K562 (cell line): ENCODE results near the gene IRF2BP1. TPM values are rescaled to one million over a fixed set of nuclear protein-coding genes. Genes with fewer than 3 reads are reported as not detected.
A peak's percentile ranks its signal among the peaks of the same experiment; 100 is the strongest.

Experiments
- ATAC-seq: fragments of 200-7000 bp; cut with Tn5 transposase; 3 replicates; pipeline ENCODE4 v1.9.1; 2020; ENCODE audit warnings: moderate library complexity
- BruUV-seq: library from RNA; stranded (reverse); fragments of 400-500 nt; replicated peaks from 2 replicates; lab custom pipeline; 2021; lab: Mats Ljungman, UMichigan
- CTCF ChIA-PET: fragments of 300-600 bp; formaldehyde crosslinking; extraction: SDS; loops from one replicate; lab custom pipeline; 2021; ENCODE audit warnings: low intra/inter-chr PET ratio; lab: Yijun Ruan, JAX
- POLR2A ChIA-PET: fragments of 300-600, 350-650 bp; sonication (Branson Sonifier 250); formaldehyde crosslinking; extraction: SDS; loops from one replicate; lab custom pipeline; 2021; ENCODE audit warnings: antibody characterized with exemption, inconsistent platforms; lab: Yijun Ruan, JAX
- DNase-seq, 4 experiments: peaks; one replicate each; pipeline versions ENCODE4 v3.0.0 to v3.0.0-alpha.2; 2011 to 2018; ENCODE audit warnings: low spot score in 3 of 4, mixed read lengths in 3 of 4; ENCODE audit errors: extremely low read depth in 1 of 4
- FAIRE-seq: peaks from 2 replicates; lab custom pipeline; 2011; peaks lifted over from hg19 to GRCh38; lab: Jason Lieb, UNC
- H2AFZ ChIP-seq: 2 replicates; pipeline ENCODE4 v1.6.0; 2011; ENCODE audit warnings: low read depth, low read length, control low read depth, inconsistent platforms
- H3K27ac ChIP-seq: fragments of 200-600 bp; 3 replicates; pipeline ENCODE4 v1.8.0; 2011; ENCODE audit warnings: low read depth, mild to moderate bottlenecking, control low read depth, inconsistent platforms, low read length, moderate library complexity, mixed read lengths; ENCODE audit errors: extremely low read depth
- H3K27me3 ChIP-seq, 2 experiments: fragments of 300-600 bp in 1 of 2; 2 replicates in 1 of 2; 3 replicates in 1 of 2; pipeline versions ENCODE4 v1.6.0 to v1.8.0; 2011; ENCODE audit warnings: inconsistent platforms in 2 of 2, low read length in 2 of 2, mild to moderate bottlenecking in 1 of 2, mixed read lengths in 1 of 2, moderate library complexity in 1 of 2; ENCODE audit not compliant: control insufficient read depth in 2 of 2, insufficient read depth in 2 of 2
- H3K36me3 ChIP-seq: fragments of 300-600 bp; 3 replicates; pipeline ENCODE4 v1.8.0; 2011; ENCODE audit warnings: mild to moderate bottlenecking, low read length, inconsistent platforms; ENCODE audit not compliant: control insufficient read depth, insufficient read depth
- H3K4me1 ChIP-seq, 2 experiments: fragments of 200-600 bp in 1 of 2; replicated peaks in 1 of 2; 2 replicates in 1 of 2; 3 replicates in 1 of 2; pipeline versions ENCODE4 v1.5.1 to v1.8.0; 2011; ENCODE audit warnings: inconsistent platforms in 2 of 2, low read length in 2 of 2, mild to moderate bottlenecking in 1 of 2, mixed read lengths in 1 of 2, moderate library complexity in 1 of 2; ENCODE audit not compliant: control insufficient read depth in 2 of 2, insufficient read depth in 2 of 2
- H3K4me2 ChIP-seq: 2 replicates; pipeline ENCODE4 v1.6.1; 2011; ENCODE audit warnings: low read length, control low read depth, inconsistent platforms, mixed read lengths; ENCODE audit not compliant: insufficient read depth
- H3K4me3 ChIP-seq: fragments of 200-600 bp; sonication (generic), shearing (Covaris generic); 2 replicates; pipeline ENCODE4 v1.5.1; 2016; ENCODE audit warnings: control low read depth, inconsistent platforms
- H3K79me2 ChIP-seq: fragments of 200-600 bp; 3 replicates; pipeline ENCODE4 v1.8.0; 2011; ENCODE audit warnings: low read length, inconsistent platforms; ENCODE audit not compliant: control insufficient read depth, insufficient read depth
- H3K9ac ChIP-seq, 2 experiments: 2 replicates each; pipeline versions ENCODE4 v1.6.0 to v1.6.1; 2011; ENCODE audit warnings: low read depth in 2 of 2, low read length in 2 of 2, control low read depth in 1 of 2, inconsistent platforms in 1 of 2, mild to moderate bottlenecking in 1 of 2, mixed read lengths in 1 of 2; ENCODE audit not compliant: insufficient read depth in 1 of 2
- H3K9me1 ChIP-seq: one replicate; pipeline ENCODE4 v1.6.0; 2011; ENCODE audit warnings: inconsistent platforms, mild to moderate bottlenecking, low read length, moderate library complexity; ENCODE audit not compliant: control insufficient read depth, insufficient read depth
- H3K9me3 ChIP-seq: replicated peaks from 2 replicates; pipeline ENCODE4 v1.5.1; 2011; ENCODE audit warnings: low read depth, low read length, inconsistent platforms; ENCODE audit not compliant: control insufficient read depth, insufficient read depth
- H4K20me1 ChIP-seq: replicated peaks from 2 replicates; pipeline ENCODE4 v1.6.1; 2011; ENCODE audit warnings: low read length, inconsistent platforms, mixed read lengths; ENCODE audit not compliant: control insufficient read depth, insufficient read depth
- BCOR ChIP-seq: fragments of 450-650 bp; IDR thresholded peaks from 2 replicates; pipeline ENCODE4 v1.6.1; 2016
- CTCF ChIP-seq, 3 experiments: IDR thresholded peaks in 2 of 3; conservative IDR thresholded peaks in 1 of 3; 2 replicates each; pipeline ENCODE4 v1.5.1; 2011 to 2012; ENCODE audit warnings: low read length in 3 of 3, mild to moderate bottlenecking in 3 of 3, control low read depth in 2 of 3, improper control_type of control experiment in 1 of 3, inconsistent platforms in 1 of 3, low read depth in 1 of 3, mixed read lengths in 1 of 3, moderate library complexity in 1 of 3; ENCODE audit not compliant: insufficient read depth in 2 of 3
- DIDO1 ChIP-seq: fragments of 450-650 bp; IDR thresholded peaks from 2 replicates; pipeline ENCODE4 v1.6.1; 2016; ENCODE audit warnings: low read depth, missing biosample characterization, missing genetic modification characterization
- FOS ChIP-seq: IDR thresholded peaks from 3 replicates; pipeline ENCODE4 v1.6.1; 2011; ENCODE audit not compliant: insufficient read length; ENCODE audit errors: extremely low read depth
- MIER1 ChIP-seq: fragments of 450-650 bp; IDR thresholded peaks from 2 replicates; pipeline ENCODE4 v1.6.1; 2016; ENCODE audit warnings: antibody characterized with exemption, mild to moderate bottlenecking, low read depth
- NBN ChIP-seq: fragments of 450-650 bp; IDR thresholded peaks from 2 replicates; pipeline ENCODE4 v1.6.1; 2016; ENCODE audit warnings: low read depth, mild to moderate bottlenecking
- PATZ1 ChIP-seq: fragments of 250-450 bp; sonication (Bioruptor Pico); IDR thresholded peaks from 2 replicates; pipeline ENCODE4 v1.5.0; 2020; ENCODE audit warnings: mild to moderate bottlenecking, borderline replicate concordance
- RBM34 ChIP-seq: fragments of 200-400 bp; formaldehyde crosslinking; IDR thresholded peaks from 2 replicates; pipeline ENCODE4 v1.6.1; 2018; ENCODE audit warnings: low read length, borderline replicate concordance; ENCODE audit not compliant: insufficient read depth
- SMAD1 ChIP-seq: fragments of 150-350 bp; IDR thresholded peaks from 2 replicates; pipeline ENCODE4 v1.6.1; 2014; ENCODE audit warnings: low read length, low read depth; ENCODE audit not compliant: partially characterized antibody
- SREBF2 ChIP-seq: sonication (generic); formaldehyde crosslinking; IDR thresholded peaks from 2 replicates; pipeline ENCODE4 v1.4.0; 2020; ENCODE audit warnings: mild to moderate bottlenecking, missing genetic modification reagents
- YBX1 ChIP-seq: fragments of 450-650 bp; IDR thresholded peaks from 2 replicates; pipeline ENCODE4 v1.7.1; 2016; ENCODE audit warnings: mild to moderate bottlenecking
- ZBTB7A ChIP-seq: IDR thresholded peaks from 2 replicates; pipeline ENCODE4 v1.6.1; 2011; ENCODE audit warnings: low read depth, mild to moderate bottlenecking, low read length, moderate library complexity, borderline replicate concordance; ENCODE audit not compliant: control insufficient read depth
- ZFP30 ChIP-seq: fragments of 250-450 bp; sonication (Bioruptor Pico); IDR thresholded peaks from 2 replicates; pipeline ENCODE4 v1.8.0; 2022; ENCODE audit warnings: moderate library complexity, mild to moderate bottlenecking, inconsistent platforms, borderline replicate concordance
- ZNF140 ChIP-seq: fragments of 250-450 bp; sonication (Bioruptor Pico); IDR thresholded peaks from 2 replicates; pipeline ENCODE4 v1.8.0; 2021; ENCODE audit warnings: moderate library complexity, mild to moderate bottlenecking, inconsistent platforms
- ZNF3 ChIP-seq: fragments of 250-450 bp; sonication (Bioruptor Pico); IDR thresholded peaks from 2 replicates; pipeline ENCODE4 v1.5.0; 2021; ENCODE audit warnings: mild to moderate bottlenecking, moderate library complexity
- ZNF445 ChIP-seq: fragments of 250-450 bp; sonication (Bioruptor Pico); IDR thresholded peaks from 2 replicates; pipeline ENCODE4 v1.4.0; 2020; ENCODE audit warnings: low read depth, mild to moderate bottlenecking, moderate library complexity
- ZNF507 ChIP-seq: conservative IDR thresholded peaks from 2 replicates; pipeline ENCODE4 v1.6.1; 2017; ENCODE audit warnings: missing genetic modification characterization, missing compliant biosample characterization
- WGBS: fragments of 100-300 bp; shearing (Covaris generic); methylation state at CpG from one replicate; pipeline ENCODE4 v1.1.6; 2016; ENCODE audit warnings: low coverage, mixed read lengths; ENCODE audit not compliant: insufficient coverage; ENCODE audit errors: missing lambda C conversion rate; 5-methylcytosine and 5-hydroxymethylcytosine counted together
- in situ Hi-C: fragments of 300-500 bp; cut with MboI; formaldehyde crosslinking; loops from 4 replicates; pipeline ENCODE4 v1.15.0; 2018; ENCODE audit warnings: inconsistent platforms, mixed read lengths
- intact Hi-C: fragments of 100-400 bp; cut with micrococcal nuclease; formaldehyde crosslinking; loops from 2 replicates; pipeline ENCODE4 v1.14.2; 2022
- polyA plus RNA-seq, 8 experiments: library from polyadenylated mRNA; depleted of rRNA in 4 of 8; stranded (reverse) in 5 of 8; unstranded in 3 of 8; fragments of >200 nt; fragmentation: Nextera tagmentation in 2 of 8; fragmentation: Illumina TruSeq in 1 of 8; extraction: Ambion mirVana in 2 of 8; extraction: Trizol in 1 of 8; gene quantifications; 2 replicates each; pipeline versions ENCODE4 v1.2.1 to v1.2.3, GENCODE V29; 2011 to 2014; ENCODE audit warnings: inconsistent platforms in 1 of 8, missing spikeins in 1 of 8
- total RNA-seq, 7 experiments: library from RNA; depleted of rRNA in 6 of 7; stranded (reverse); fragments of >200 nt in 6 of 7; fragmentation: Illumina TruSeq in 2 of 7; extraction: Trizol in 2 of 7; gene quantifications; 2 replicates each; pipeline versions ENCODE4 v1.2.1 to v1.2.3, GENCODE V29; 2011 to 2021; ENCODE audit warnings: low replicate concordance in 1 of 7

IRF2BP1 gene
- total and polyA plus RNA-seq, 9 of the 15 experiments (the other 6 are each of a cell fraction or from before 2014, with no cell fraction given) = 0.61 to 35.9 (median 3.5) TPM

- peak within 1 kb of the TSS; percentile 66 for H3K27ac ChIP-seq
- FAIRE-seq = no peak
- CTCF ChIA-PET = no interaction called here
- no peak for ATAC-seq
- no peaks in the 10 kb centered on the region for H3K9me3 ChIP-seq
- POLR2A ChIA-PET = interaction anchor here (0.6 to 2.0 kb wide), 7 partner anchors 8 to 130 kb away, joined by 3 to 12 read pairs (median 4); partner anchors contain the start of genes IRF2BP1 and SYMPK
- DNase-seq = peak in 2 of 4 experiments; percentile 35 to 42
- H2AFZ ChIP-seq = peak within 1 kb of the TSS; percentile 93
- H3K27me3 ChIP-seq = no peaks in the 10 kb centered on the region
- peak within 1 kb of the TSS; percentile 94 for H3K4me2 ChIP-seq
- peaks cover 29% of the 10 kb centered on the region for H3K36me3 ChIP-seq
- H3K4me3 ChIP-seq = peak within 1 kb of the TSS; percentile 52
- H4K20me1 ChIP-seq = no peaks in the 10 kb centered on the region
- H3K9me1 ChIP-seq = no peaks in the 10 kb centered on the region
- peak within 1 kb of the TSS; percentile 75 to 94 for H3K9ac ChIP-seq
- no TSS peak for BruUV-seq
- in situ Hi-C loops (no loop called here), intact Hi-C loops (loop anchor here (1.0 kb wide), 1 partner anchor 39 kb away; the partner anchor contains the start of gene SYMPK)
- WGBS = 2% methylated on average over 14 of the region's 47 CpGs
- peaks cover 6 to 25% of the 10 kb centered on the region in 2 experiments; a peak in 4 of 5 replicates for H3K4me1 ChIP-seq
- H3K79me2 ChIP-seq = peaks cover 20% of the 10 kb centered on the region
- TF ChIP-seq ZNF140 (CRISPR knock-in tag) = no peak
- peak; percentile 30; the same call in 1 of the 2 replicates for TF ChIP-seq BCOR
- TF ChIP-seq YBX1 = no peak
- no peak for TF ChIP-seq ZNF445 (CRISPR knock-in tag)
- no peak for TF ChIP-seq FOS
- TF ChIP-seq SMAD1 = no peak
- TF ChIP-seq MIER1 = peak; percentile 43; the same call in 1 of the 2 replicates
- TF ChIP-seq ZNF3 (CRISPR knock-in tag) = no peak
- no peak for TF ChIP-seq NBN
- no peak for TF ChIP-seq PATZ1 (CRISPR knock-in tag)
- no peak for TF ChIP-seq DIDO1 (tag)
- TF ChIP-seq SREBF2 (CRISPR knock-in tag) = no peak
- TF ChIP-seq ZBTB7A = peak; percentile 91
- no peak for TF ChIP-seq CTCF (IDR thresholded peaks at IDR 0.05 in 2 of 3, conservative IDR thresholded peaks at IDR 0.05 in 1 of 3; ENCODE audit: insufficient read depth in 2 of 3, low read depth in 1 of 3, low read length in 3 of 3)
- TF ChIP-seq ZNF507 (tag) = no peak
- TF ChIP-seq RBM34 = no peak
- TF ChIP-seq ZFP30 (CRISPR knock-in tag) = no peak
Observed at GRCh38 chr19:45901912-45902650, 16.1 kb upstream of the IRF2BP1 start, which contains the start of gene MYPOP. Gene MYPOP (minus strand): TSS chr19:45902613. CDS start chr19:45901773, 840 bp downstream.
